HG03521 (cell line): Measurements from ENCODE around the gene EHMT1.
"Not testable (repeated sequence)": the region's sequence is repeated elsewhere in the genome, so short reads cannot be mapped to it uniquely, and the experiment has no call there.

ENCODE experiments used
- ATAC-seq: cut with Tn5 transposase; IDR thresholded peaks from one replicate; pipeline ENCODE4 v1.9.1; 2021; ENCODE audit warnings: mild to moderate bottlenecking, moderate library complexity; ENCODE audit not compliant: unreplicated experiment

Gene EHMT1

GRCh38 chr9:137800196-137801022 is 181.6 kb downstream of the EHMT1 start:
- no peak for ATAC-seq

- ATAC-seq: no peak
Measured at GRCh38 chr9:137801023-137801319, 182.2 kb downstream of the EHMT1 start.

GRCh38 chr9:137802021-137802420 is 183.2 kb downstream of the EHMT1 start:
- no peak for ATAC-seq

- no peak for ATAC-seq
Measured at GRCh38 chr9:137802521-137803243, 183.9 kb downstream of the EHMT1 start.

- ATAC-seq: no peak
Measured at GRCh38 chr9:137804908-137805630, 186.3 kb downstream of the EHMT1 start.

- no peak for ATAC-seq
Measured at GRCh38 chr9:137807721-137808703, 189.2 kb downstream of the EHMT1 start.

- no peak for ATAC-seq
Measured at GRCh38 chr9:137809040-137809576, 190.3 kb downstream of the EHMT1 start.

- not testable (repeated sequence) for ATAC-seq
Measured at GRCh38 chr9:137809726-137810450, 191.1 kb downstream of the EHMT1 start.

- no peak for ATAC-seq
Measured at GRCh38 chr9:137811283-137811870, 192.6 kb downstream of the EHMT1 start.

- ATAC-seq: no peak
Measured at GRCh38 chr9:137812356-137813023, 193.7 kb downstream of the EHMT1 start.

- ATAC-seq: no peak
Measured at GRCh38 chr9:137813167-137813566, 194.4 kb downstream of the EHMT1 start.

- no peak for ATAC-seq
Measured at GRCh38 chr9:137813651-137814415, 195.0 kb downstream of the EHMT1 start.

- no peak for ATAC-seq
Measured at GRCh38 chr9:137814436-137814835, 195.6 kb downstream of the EHMT1 start.

- no peak for ATAC-seq
Measured at GRCh38 chr9:137814841-137815240, 196.0 kb downstream of the EHMT1 start.

GRCh38 chr9:137815256-137816255 is 196.8 kb downstream of the EHMT1 start:
- no peak for ATAC-seq

GRCh38 chr9:137816531-137817235 is 197.9 kb downstream of the EHMT1 start:
- ATAC-seq: no peak
